Stimulated activated CD4-positive, alpha-beta T cell treated with anti-CD3 and anti-CD28 coated beads, TNF-alpha, amount 100 ng/mL, for 1 hour (primary cell): ENCODE results near the gene FGF8.
"Not testable (repeated sequence)": the region's sequence is repeated elsewhere in the genome, so short reads cannot be mapped to it uniquely, and the experiment has no call there.

Experiments used
- DNase-seq, 3 donors: peaks; one replicate each; pipeline ENCODE4 v3.0.0-alpha.2; 2020; ENCODE audit warnings: low read depth in 3 of 3, low spot score in 1 of 3

FGF8 gene, protein sequence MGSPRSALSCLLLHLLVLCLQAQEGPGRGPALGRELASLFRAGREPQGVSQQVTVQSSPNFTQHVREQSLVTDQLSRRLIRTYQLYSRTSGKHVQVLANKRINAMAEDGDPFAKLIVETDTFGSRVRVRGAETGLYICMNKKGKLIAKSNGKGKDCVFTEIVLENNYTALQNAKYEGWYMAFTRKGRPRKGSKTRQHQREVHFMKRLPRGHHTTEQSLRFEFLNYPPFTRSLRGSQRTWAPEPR

DNA sequence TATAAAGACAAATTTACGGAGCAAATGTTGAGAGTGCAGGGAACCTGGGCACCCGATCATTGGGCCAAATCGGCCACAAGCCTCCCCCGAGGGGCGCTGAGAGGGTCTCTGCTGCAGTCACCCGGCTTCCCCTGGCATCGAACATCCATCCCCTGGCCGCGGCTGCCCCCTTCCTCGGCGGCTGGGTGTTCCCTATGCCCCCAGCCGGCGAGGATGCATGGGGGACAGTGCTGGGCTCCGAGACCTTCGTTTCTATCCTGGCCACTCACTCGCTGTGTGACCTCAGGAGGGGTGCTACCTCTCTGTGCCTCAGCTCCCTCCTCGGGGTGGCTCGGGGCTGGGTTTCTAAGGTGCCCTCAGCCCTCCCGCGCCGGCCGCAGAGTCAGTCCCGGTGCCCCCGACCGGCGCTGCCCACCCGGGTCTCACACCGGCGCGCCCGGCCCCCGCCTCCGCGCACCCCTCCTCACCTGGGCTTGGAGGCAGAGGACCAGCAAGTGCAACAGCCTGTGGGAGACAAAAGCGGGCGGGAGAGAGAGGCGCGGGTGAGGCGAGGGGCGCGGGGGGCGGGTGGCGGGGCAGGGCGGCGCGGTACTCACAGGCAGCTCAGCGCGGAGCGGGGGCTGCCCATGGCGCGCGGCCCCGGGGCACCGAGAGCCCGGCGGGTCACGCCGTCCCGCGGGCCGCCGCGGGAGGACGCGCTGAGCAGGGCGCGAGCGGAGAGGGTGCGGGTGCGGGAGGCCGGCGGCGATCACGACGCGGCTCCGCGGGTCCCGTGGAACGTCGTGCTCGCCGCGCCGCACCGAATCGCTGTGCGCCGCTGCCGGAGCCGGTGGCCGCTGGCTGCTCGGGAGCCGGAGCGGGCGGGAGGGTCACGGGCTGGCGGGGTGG is at the start of gene FGF8:
FGF8 (minus strand) TSS at position 842 of the 888 bp plus-strand sequence; CDS start at position 628, 214 bp downstream.
- DNase-seq: no peak

GRCh38 chr10:101824736-101825135 is 48.8 kb upstream of the FGF8 start:
- DNase-seq: no peak

DNA sequence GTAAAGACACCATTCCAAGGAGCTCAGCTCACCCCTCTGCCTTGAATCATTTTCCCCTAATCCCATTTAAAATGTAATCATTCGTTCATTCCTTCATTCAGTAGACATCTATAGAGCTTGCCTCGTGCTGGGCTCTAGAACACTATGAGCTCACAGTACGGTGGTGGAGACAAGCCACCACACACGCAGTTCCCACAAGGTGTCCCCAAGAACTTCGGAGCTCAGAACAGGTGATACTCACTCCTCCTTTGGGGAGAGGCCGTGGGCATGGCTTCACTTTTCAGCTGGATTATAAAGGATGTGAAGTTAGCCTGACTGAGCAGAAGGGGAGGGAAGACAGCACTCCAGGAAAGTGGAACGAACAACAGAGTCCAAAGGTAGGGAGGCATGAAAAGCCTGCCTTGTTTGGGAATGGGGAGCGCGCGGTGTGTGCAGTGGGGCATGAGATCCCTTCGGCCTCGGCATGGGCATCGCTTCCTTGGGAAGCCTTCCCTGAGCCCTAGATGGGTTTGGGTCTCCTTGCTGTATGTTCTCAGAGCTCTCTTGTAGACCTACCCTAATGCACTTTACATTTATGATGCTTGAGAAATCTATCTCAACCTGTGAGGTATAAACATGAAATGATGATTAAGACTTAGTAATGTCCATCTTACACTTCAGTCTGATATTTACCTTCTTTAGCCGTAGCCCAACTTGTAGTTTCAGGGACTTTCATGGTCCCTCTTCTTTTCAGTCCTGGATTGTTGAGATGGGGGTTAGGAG is 43.1 kb upstream of the FGF8 start:
- no peak for DNase-seq

GRCh38 chr10:101818119-101818871 is 42.4 kb upstream of the FGF8 start, which contains the start of gene OGA:
Gene OGA (minus strand): TSS chr10:101818444. CDS start chr10:101818022, 422 bp downstream.
- DNase-seq: peak; percentile 91 to 99 (median 94)

GRCh38 chr10:101817337-101818118 is 41.6 kb upstream of the FGF8 start:
- no peak for DNase-seq

GRCh38 chr10:101816913-101817336 is 41.0 kb upstream of the FGF8 start:
- DNase-seq: no peak

GRCh38 chr10:101816376-101816775 is 40.5 kb upstream of the FGF8 start:
- no peak for DNase-seq

- no peak for DNase-seq
These were observed 38.7 kb upstream of the FGF8 start for GRCh38 chr10:101814466-101815071.

- no peak for DNase-seq
These were observed 36.7 kb upstream of the FGF8 start for GRCh38 chr10:101812606-101813005.

- DNase-seq: no peak
These were observed 31.2 kb upstream of the FGF8 start for GRCh38 chr10:101807158-101807557.

DNA sequence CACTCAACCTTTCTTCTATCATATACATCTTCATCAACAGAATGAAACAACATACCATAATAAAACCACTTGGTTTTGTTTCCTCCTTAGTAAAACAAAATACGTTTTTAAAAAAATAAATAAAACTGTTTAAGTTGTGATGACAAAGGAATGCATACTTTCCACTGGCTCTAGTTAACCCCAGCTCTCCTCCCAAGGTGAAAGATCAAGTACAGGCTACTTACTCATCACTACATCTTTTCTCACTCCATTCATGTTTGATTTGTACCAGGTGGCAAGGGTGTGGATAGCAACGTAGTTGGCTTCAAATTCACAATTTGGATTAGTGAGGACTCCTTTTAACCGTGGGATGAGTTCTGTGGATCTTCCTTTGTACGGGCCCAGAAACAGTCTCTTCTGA is 27.6 kb upstream of the FGF8 start:
- DNase-seq: no peak

GRCh38 chr10:101797403-101798059 is 21.6 kb upstream of the FGF8 start:
- no peak for DNase-seq

DNA sequence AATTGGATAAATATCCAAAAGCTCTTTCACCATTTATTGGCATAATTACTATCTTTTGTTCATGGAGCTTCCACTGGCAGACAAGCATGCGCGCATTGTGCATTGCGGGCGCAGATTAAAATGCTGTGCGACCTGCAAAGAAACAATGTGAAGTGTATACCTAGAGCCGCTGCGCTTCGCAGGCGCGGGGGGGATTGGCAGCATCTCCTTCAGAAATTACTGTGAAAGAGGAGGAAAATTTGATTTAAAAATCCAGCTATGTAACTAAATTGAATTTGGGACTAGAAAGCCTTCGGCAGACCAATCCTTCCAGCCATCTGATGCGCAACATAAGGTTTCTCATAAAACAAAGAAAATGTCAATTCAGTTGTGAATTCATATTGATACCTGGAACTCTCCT is 17.6 kb upstream of the FGF8 start:
- no peak for DNase-seq

DNA sequence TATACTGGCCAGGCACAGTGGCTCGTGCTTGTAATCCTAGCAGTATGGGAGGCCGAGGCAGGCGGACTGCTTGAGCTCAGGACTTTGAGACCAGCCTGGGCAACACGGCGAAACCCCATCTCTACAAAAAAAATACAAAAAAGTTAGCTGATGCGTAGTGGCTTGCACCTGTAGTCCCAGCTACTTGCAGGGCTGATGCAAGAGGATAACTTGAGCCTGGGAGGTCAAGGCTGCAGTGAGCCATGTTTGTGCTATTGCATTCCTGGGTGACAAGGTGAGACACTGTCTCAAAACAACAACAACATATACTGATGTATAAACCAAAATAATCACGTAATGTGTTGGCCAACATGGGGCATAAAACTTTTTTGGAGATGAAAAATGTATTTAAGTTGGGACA is 13.8 kb upstream of the FGF8 start:
- DNase-seq: no peak

DNA sequence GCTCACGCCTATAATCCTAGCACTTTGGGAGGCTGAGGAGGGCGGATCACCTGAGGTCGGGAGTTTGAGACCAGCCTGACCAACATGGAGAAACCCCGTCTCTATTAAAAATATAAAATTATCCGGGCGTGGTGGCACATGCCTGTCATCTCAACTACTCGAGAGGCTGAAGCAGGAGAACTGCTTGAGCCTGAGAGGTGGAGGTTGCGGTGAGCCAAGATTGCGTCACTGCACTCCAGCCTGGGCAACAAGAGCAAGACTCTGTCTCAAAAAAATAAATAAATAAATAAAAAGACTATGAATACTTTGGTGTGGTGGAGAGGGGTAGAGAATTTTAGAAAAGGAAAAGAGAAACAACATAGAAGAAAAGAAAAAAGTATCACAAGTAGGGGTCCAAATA is 13.3 kb upstream of the FGF8 start:
- DNase-seq: not testable (repeated sequence)

DNA sequence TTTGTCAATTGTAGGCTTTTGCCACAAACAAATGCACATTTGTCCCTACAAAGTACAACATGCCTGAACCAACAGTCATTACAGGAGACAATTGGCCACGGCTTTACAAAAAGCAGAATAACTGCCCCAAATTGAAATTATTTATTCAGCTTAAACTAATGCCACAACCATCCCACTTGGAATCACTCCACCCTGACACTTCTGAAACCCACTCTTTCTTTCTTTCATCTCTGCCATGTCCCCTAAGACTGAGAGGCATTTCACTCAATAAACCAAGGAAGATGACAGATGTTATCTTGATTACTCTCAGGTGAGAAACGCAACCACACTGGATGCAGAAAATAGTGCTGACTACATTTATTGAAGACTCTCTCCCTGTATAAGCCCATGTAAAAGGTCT is 9.9 kb upstream of the FGF8 start:
- DNase-seq: no peak

DNA sequence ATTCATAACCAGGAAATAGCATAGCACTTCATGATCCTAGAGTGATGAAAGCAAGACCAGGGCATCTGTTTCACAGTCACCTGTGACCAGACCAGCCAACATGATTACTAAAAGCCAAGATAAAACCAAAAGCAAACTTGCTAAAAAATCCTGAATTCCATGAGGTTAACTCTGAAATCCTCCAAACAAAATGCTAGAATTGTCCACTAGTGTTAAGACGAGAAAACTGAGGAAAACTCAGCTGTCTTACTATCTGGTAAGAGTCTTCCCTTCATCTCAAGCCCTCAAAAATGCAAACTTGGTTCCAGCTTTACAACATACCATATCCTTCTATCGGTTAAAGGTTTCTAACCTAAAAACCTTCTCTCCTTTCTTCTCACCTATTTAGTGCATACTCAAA is 8.6 kb upstream of the FGF8 start:
- no peak for DNase-seq

- DNase-seq: no peak
These were observed 7.8 kb upstream of the FGF8 start for GRCh38 chr10:101783736-101784118.
